Mesenchymal stem cell (in vitro differentiated cells and primary cell): Measurements from ENCODE around the gene MKNK1.

Experiments used
- DNase-seq: peaks from one replicate; pipeline ENCODE4 v3.0.0-alpha.2; 2013
- H2AFZ ChIP-seq: one replicate; pipeline ENCODE4 v1.6.1; 2013; ENCODE audit warnings: low read depth, mild to moderate bottlenecking, control low read depth, inconsistent platforms, low read length, moderate library complexity
- H2AK5ac ChIP-seq: 2 replicates; pipeline ENCODE4 v1.6.1; 2013; ENCODE audit warnings: low read length, moderate library complexity, mild to moderate bottlenecking, inconsistent platforms; ENCODE audit not compliant: severe bottlenecking
- H2BK120ac ChIP-seq: one replicate; pipeline ENCODE4 v1.6.1; 2013; ENCODE audit warnings: low read depth, mild to moderate bottlenecking, inconsistent platforms, low read length, moderate library complexity
- H2BK12ac ChIP-seq, 2 experiments: one replicate each; pipeline ENCODE4 v1.6.1; 2013; ENCODE audit warnings: inconsistent platforms in 2 of 2, low read length in 2 of 2, mild to moderate bottlenecking in 2 of 2, moderate library complexity in 2 of 2, control low read depth in 1 of 2
- H2BK15ac ChIP-seq: one replicate; pipeline ENCODE4 v1.6.1; 2013; ENCODE audit warnings: mild to moderate bottlenecking, low read depth, inconsistent platforms; ENCODE audit not compliant: poor library complexity, severe bottlenecking
- H2BK5ac ChIP-seq: 2 replicates; pipeline ENCODE4 v1.6.1; 2013; ENCODE audit warnings: low read depth, mild to moderate bottlenecking, low read length, control low read depth, inconsistent platforms; ENCODE audit not compliant: poor library complexity, severe bottlenecking
- H3K14ac ChIP-seq, 2 experiments: one replicate each; pipeline ENCODE4 v1.6.1; 2013; ENCODE audit warnings: inconsistent platforms in 2 of 2, low read length in 2 of 2, control low read depth in 1 of 2, mild to moderate bottlenecking in 1 of 2, moderate library complexity in 1 of 2
- H3K18ac ChIP-seq, 2 experiments: one replicate each; pipeline ENCODE4 v1.6.1; 2013; ENCODE audit warnings: inconsistent platforms in 2 of 2, low read length in 2 of 2, control low read depth in 1 of 2, low read depth in 1 of 2, mild to moderate bottlenecking in 1 of 2
- H3K23ac ChIP-seq, 2 experiments: one replicate each; pipeline ENCODE4 v1.6.1; 2013; ENCODE audit warnings: inconsistent platforms in 2 of 2, low read length in 2 of 2, mild to moderate bottlenecking in 2 of 2, moderate library complexity in 2 of 2, control low read depth in 1 of 2
- H3K27ac ChIP-seq: 2 replicates; pipeline ENCODE4 v1.5.1; 2013; ENCODE audit warnings: mild to moderate bottlenecking, moderate library complexity, low read length, control low read depth, inconsistent platforms; ENCODE audit not compliant: poor library complexity, severe bottlenecking
- H3K27me3 ChIP-seq, 2 experiments: 2 replicates each; pipeline versions ENCODE4 v1.6.1 to v1.7.0; 2013; ENCODE audit warnings: low read length in 2 of 2, mild to moderate bottlenecking in 2 of 2, moderate library complexity in 2 of 2, control low read depth in 1 of 2, inconsistent platforms in 1 of 2; ENCODE audit not compliant: control insufficient read depth in 1 of 2, insufficient read depth in 1 of 2
- H3K36me3 ChIP-seq, 2 experiments: 2 replicates each; pipeline versions ENCODE4 v1.6.1 to v1.7.0; 2013; ENCODE audit warnings: low read length in 2 of 2, control low read depth in 1 of 2, inconsistent platforms in 1 of 2, low read depth in 1 of 2, mild to moderate bottlenecking in 1 of 2; ENCODE audit not compliant: insufficient read depth in 2 of 2, control insufficient read depth in 1 of 2
- H3K4ac ChIP-seq, 2 experiments: one replicate each; pipeline ENCODE4 v1.6.1; 2013; ENCODE audit warnings: inconsistent platforms in 2 of 2, low read length in 2 of 2, mild to moderate bottlenecking in 2 of 2, moderate library complexity in 2 of 2, control low read depth in 1 of 2, low read depth in 1 of 2
- H3K4me1 ChIP-seq: 2 replicates; pipeline ENCODE4 v1.6.1; 2013; ENCODE audit warnings: low read depth, low read length, control low read depth; ENCODE audit not compliant: control insufficient read depth, insufficient read depth
- H3K4me2 ChIP-seq: 2 replicates; pipeline ENCODE4 v1.6.1; 2013; ENCODE audit warnings: low read length, mild to moderate bottlenecking, inconsistent platforms; ENCODE audit not compliant: poor library complexity, severe bottlenecking
- H3K4me3 ChIP-seq, 2 experiments: 2 replicates each; pipeline versions ENCODE4 v1.5.1 to v1.7.0; 2013; ENCODE audit warnings: low read length in 2 of 2, mild to moderate bottlenecking in 2 of 2, control low read depth in 1 of 2, low read depth in 1 of 2; ENCODE audit not compliant: insufficient read depth in 1 of 2
- H3K79me1 ChIP-seq: replicated peaks from 2 replicates; pipeline ENCODE4 v1.6.1; 2013; ENCODE audit warnings: mild to moderate bottlenecking, control low read depth, low read length, inconsistent platforms; ENCODE audit not compliant: poor library complexity, severe bottlenecking
- H3K9ac ChIP-seq: 2 replicates; pipeline ENCODE4 v1.7.0; 2013; ENCODE audit warnings: mild to moderate bottlenecking, low read length, moderate library complexity
- H3K9me3 ChIP-seq: 2 replicates; pipeline ENCODE4 v1.7.0; 2013; ENCODE audit warnings: mild to moderate bottlenecking, low read length; ENCODE audit not compliant: control insufficient read depth
- H4K8ac ChIP-seq: one replicate; pipeline ENCODE4 v1.6.1; 2013; ENCODE audit warnings: inconsistent platforms, mild to moderate bottlenecking, low read length, moderate library complexity
- H4K91ac ChIP-seq: one replicate; pipeline ENCODE4 v1.6.1; 2013; ENCODE audit warnings: mild to moderate bottlenecking, low read length, inconsistent platforms
- WGBS: methylation state at CpG from one replicate; pipeline ENCODE4 v1.1.7; 2013; ENCODE audit warnings: mixed read lengths; 5-methylcytosine and 5-hydroxymethylcytosine counted together

MKNK1 gene

DNA sequence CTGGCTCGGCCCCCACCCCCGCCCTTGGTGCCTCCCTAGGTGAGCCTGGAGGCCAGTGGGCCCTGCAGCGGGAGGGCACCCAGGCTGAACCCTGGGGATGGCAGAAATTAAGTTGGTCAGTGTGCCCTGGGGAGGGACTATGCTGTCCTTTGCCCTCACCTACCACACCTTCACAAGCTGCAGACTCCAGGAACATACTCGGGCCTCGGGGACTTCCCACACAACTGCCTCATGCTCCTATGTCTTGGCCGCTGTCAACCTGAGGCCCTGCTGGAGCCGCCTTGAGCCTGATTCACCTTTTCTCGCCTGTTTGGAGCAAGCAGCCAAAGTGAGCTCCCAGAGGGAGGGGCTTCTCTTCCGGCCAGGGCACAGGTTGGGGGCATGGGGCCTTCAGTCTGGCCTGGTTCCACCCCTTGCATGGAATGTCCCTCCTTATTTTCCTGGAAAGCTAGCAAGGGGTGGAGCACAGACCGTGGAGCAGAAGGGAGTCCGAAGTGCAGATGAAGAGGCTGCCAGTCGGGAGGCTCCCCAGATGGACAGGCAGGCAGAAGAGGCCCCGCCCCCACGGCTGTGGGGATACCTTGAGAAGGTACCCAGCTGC lies 77.3 kb downstream of the MKNK1 start:
- Histone ChIP-seq H3K4ac (no peak overlapping the region), H3K9me3 (no peaks in the 10 kb centered on the region)

DNA sequence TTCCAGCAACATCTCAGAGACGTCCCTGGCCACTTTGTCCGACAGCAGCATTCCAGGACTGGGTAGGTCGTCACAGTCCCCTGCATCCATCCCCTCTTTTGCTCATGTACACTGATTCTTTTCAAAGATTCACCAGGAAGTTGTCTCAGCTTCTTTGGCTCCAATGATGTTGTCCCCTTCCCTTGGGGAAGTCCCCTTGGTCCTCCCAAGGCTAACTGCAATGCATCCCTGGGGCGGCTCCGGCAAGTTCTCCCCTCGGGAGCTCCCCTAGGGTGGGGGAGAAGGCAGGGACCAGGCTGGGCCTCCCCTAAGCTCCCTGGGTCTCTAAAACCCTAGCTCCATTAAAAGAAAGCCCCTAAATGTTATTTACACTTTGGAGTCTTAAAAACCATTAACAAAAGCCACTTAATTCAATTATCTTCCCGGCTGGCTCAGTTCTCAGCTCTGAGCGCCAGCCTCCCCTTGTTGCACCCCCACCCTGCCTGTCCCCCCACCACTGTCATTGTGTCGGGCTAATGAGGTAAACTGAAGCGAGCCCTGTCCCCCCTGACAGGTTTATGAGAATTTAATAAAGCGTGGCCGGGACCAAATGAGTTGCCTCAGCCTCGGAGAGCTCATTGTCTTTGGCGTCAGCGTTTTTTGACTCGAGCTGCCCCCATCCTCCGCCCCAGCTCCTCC lies 77.9 kb downstream of the MKNK1 start:
- H2AFZ ChIP-seq = no peak overlapping the region
- no peak overlapping the region for H3K14ac ChIP-seq
- H2AK5ac ChIP-seq = no peak overlapping the region
- WGBS = 20% methylated on average over 14 of the region's 17 CpGs
- DNase-seq = no peak
- H3K18ac ChIP-seq = no peak overlapping the region
- peaks cover 7% of the 10 kb centered on the region for H3K4me1 ChIP-seq
- no peak overlapping the region for H3K23ac ChIP-seq
- no peak overlapping the region for H2BK15ac ChIP-seq
- H2BK12ac ChIP-seq = no peak overlapping the region
- peaks cover 69 to 77% of the 10 kb centered on the region in 2 experiments for H3K27me3 ChIP-seq
- H3K27ac ChIP-seq = no peak overlapping the region
- no peak overlapping the region for H3K9ac ChIP-seq
- H4K8ac ChIP-seq = no peak overlapping the region
- H2BK120ac ChIP-seq = no peak overlapping the region
- no peaks in the 10 kb centered on the region for H3K79me1 ChIP-seq
- H3K9me3 ChIP-seq = no peaks in the 10 kb centered on the region
- H3K4me2 ChIP-seq = no peak overlapping the region
- H3K4ac ChIP-seq = no peak overlapping the region
- no peak overlapping the region for H4K91ac ChIP-seq
- H3K36me3 ChIP-seq = no peaks in the 10 kb centered on the region
- no peak overlapping the region for H2BK5ac ChIP-seq
- H3K4me3 ChIP-seq = no peak overlapping the region

More for the DNA sequence above, 77.3 kb downstream of the MKNK1 start:
- H3K23ac ChIP-seq = no peak overlapping the region
- no peak overlapping the region for H3K14ac ChIP-seq
- H3K4me2 ChIP-seq = no peak overlapping the region
- no peak overlapping the region for H3K18ac ChIP-seq
- peaks cover 7% of the 10 kb centered on the region for H3K4me1 ChIP-seq
- no peak overlapping the region for H2BK12ac ChIP-seq
- H3K36me3 ChIP-seq = no peaks in the 10 kb centered on the region
- H3K4me3 ChIP-seq = no peak overlapping the region
- H3K79me1 ChIP-seq = no peaks in the 10 kb centered on the region
- H2AFZ ChIP-seq = no peak overlapping the region
- H2BK5ac ChIP-seq = no peak overlapping the region
- H4K91ac ChIP-seq = no peak overlapping the region
- no peak for DNase-seq
- H3K27ac ChIP-seq = no peak overlapping the region
- H3K9ac ChIP-seq = no peak overlapping the region
- WGBS = 5% methylated on average over 12 of the region's 14 CpGs
- no peak overlapping the region for H4K8ac ChIP-seq
- no peak overlapping the region for H2BK15ac ChIP-seq
- no peak overlapping the region for H2AK5ac ChIP-seq
- no peak overlapping the region for H2BK120ac ChIP-seq
- H3K27me3 ChIP-seq = peaks cover 75 to 83% of the 10 kb centered on the region in 2 experiments

DNA sequence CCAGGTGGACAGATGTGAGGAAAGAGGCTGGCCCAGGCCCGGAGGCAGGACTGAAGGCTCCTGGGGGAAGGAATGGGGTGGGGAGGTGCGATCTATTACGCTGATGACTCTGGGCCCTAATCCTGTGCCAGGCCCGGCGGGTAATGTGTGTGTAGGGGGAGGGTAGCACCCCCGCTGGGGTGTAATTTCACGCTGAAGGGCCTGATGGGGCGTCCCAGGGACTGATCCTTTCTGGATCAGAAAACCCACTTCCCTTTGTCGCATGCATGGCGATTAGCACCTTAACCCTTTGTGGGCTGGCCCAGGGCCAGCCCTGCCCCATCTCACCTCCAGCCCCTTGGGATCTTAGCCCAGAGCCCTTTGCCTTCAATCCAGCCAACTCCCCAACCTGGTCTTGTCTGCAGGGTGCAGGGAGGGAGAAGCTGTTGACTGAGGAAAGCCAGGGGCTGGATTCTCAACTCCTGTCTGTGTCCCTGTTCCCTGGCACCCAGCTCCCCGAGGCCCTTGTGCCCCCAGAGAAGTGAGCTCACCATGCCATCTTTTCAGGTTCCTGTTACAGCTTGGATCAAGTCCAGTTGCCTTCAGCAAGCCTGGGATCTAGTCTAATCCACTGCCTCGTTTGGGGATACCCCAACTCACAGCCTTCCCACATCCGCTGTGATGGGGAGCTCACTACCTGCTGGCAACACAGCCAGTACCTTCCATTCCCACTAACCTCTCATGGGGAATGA lies 78.7 kb downstream of the MKNK1 start:
- no peaks in the 10 kb centered on the region for H3K9me3 ChIP-seq
- no peak overlapping the region for H3K23ac ChIP-seq
- H3K36me3 ChIP-seq = no peaks in the 10 kb centered on the region
- H3K9ac ChIP-seq = no peak overlapping the region
- H3K4me3 ChIP-seq = no peak overlapping the region
- no peak overlapping the region for H3K18ac ChIP-seq
- no peak overlapping the region for H3K4me2 ChIP-seq
- no peak overlapping the region for H2BK120ac ChIP-seq
- H3K27ac ChIP-seq = no peak overlapping the region
- H2BK12ac ChIP-seq = no peak overlapping the region
- H3K79me1 ChIP-seq = no peaks in the 10 kb centered on the region
- H2AFZ ChIP-seq = no peak overlapping the region
- H2BK15ac ChIP-seq = no peak overlapping the region
- no peak overlapping the region for H4K91ac ChIP-seq
- H3K4ac ChIP-seq = no peak overlapping the region
- 19% methylated on average over 8 of the region's 13 CpGs for WGBS
- H2AK5ac ChIP-seq = no peak overlapping the region
- no peak for DNase-seq
- no peak overlapping the region for H2BK5ac ChIP-seq
- H3K14ac ChIP-seq = no peak overlapping the region
- H3K27me3 ChIP-seq = peaks cover 62 to 69% of the 10 kb centered on the region in 2 experiments
- peaks cover 11% of the 10 kb centered on the region for H3K4me1 ChIP-seq
- H4K8ac ChIP-seq = no peak overlapping the region

DNA sequence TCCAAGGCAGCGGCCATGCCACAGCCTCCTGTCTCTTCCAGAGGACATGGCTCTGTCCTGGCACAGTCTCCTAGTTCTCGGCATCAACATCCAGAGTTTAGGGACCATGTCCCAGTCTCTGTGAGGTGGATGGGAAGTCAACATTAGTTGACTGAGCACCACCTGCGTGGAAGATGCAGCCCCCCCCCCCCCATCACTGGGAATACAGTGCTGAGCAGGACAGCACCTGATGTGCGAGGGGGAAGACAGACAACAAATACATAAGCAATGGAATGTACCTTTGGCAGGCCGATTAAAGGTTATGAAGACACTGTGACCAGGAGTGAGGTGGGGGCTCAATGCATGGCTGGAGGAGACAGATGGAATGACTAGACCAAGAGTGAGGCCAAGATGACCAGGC lies 79.2 kb downstream of the MKNK1 start:
- no peaks in the 10 kb centered on the region for H3K79me1 ChIP-seq
- H2BK5ac ChIP-seq = no peak overlapping the region
- no peak overlapping the region for H3K9ac ChIP-seq
- H3K23ac ChIP-seq = no peak overlapping the region
- WGBS = 58% methylated on average over 5 of the region's 5 CpGs
- no peak overlapping the region for H2BK120ac ChIP-seq
- DNase-seq = no peak
- no peak overlapping the region for H3K27ac ChIP-seq
- no peak overlapping the region for H2AFZ ChIP-seq
- no peaks in the 10 kb centered on the region for H3K36me3 ChIP-seq
- H3K27me3 ChIP-seq = peaks cover 56 to 64% of the 10 kb centered on the region in 2 experiments
- peaks cover 17% of the 10 kb centered on the region for H3K4me1 ChIP-seq
- H2BK15ac ChIP-seq = no peak overlapping the region
- H3K14ac ChIP-seq = no peak overlapping the region
- H2AK5ac ChIP-seq = no peak overlapping the region
- H3K4ac ChIP-seq = no peak overlapping the region
- no peak overlapping the region for H3K18ac ChIP-seq
- H4K8ac ChIP-seq = no peak overlapping the region
- no peak overlapping the region for H3K4me3 ChIP-seq
- no peak overlapping the region for H4K91ac ChIP-seq
- H2BK12ac ChIP-seq = no peak overlapping the region
- H3K4me2 ChIP-seq = no peak overlapping the region
- H3K9me3 ChIP-seq = no peaks in the 10 kb centered on the region
